HEK293 (cell line): ENCODE data around the gene SMIM5.

Source experiments
- CTCF ChIP-seq: fragments of 450-650 bp; formaldehyde crosslinking; IDR thresholded peaks from 2 replicates; pipeline ENCODE4 v1.5.1; 2016; ENCODE audit warnings: missing biosample characterization, missing genetic modification characterization
- EGR2 ChIP-seq: fragments of 450-650 bp; formaldehyde crosslinking; IDR thresholded peaks from 2 replicates; pipeline ENCODE4 v1.5.1; 2016; ENCODE audit warnings: low read depth, missing biosample characterization, missing genetic modification characterization
- REST ChIP-seq: fragments of 450-650 bp; formaldehyde crosslinking; IDR thresholded peaks from 2 replicates; pipeline ENCODE4 v1.5.1; 2016; ENCODE audit warnings: missing biosample characterization, missing genetic modification characterization
- SALL2 ChIP-seq: fragments of 450-650 bp; formaldehyde crosslinking; IDR thresholded peaks from 2 replicates; pipeline ENCODE4 v1.5.0; 2017; ENCODE audit warnings: missing biosample characterization, mild to moderate bottlenecking, missing genetic modification characterization, borderline replicate concordance
- ZBTB11 ChIP-seq: fragments of 450-650 bp; formaldehyde crosslinking; conservative IDR thresholded peaks from 2 replicates; pipeline ENCODE4 v1.5.1; 2016; ENCODE audit warnings: low read depth, missing biosample characterization, missing genetic modification characterization
- ZNF10 ChIP-seq: fragments of 450-650 bp; formaldehyde crosslinking; IDR thresholded peaks from 2 replicates; pipeline ENCODE4 v1.5.1; 2017; ENCODE audit warnings: missing biosample characterization, missing genetic modification characterization
- ZNF112 ChIP-seq: fragments of 450-650 bp; formaldehyde crosslinking; IDR thresholded peaks from 2 replicates; pipeline ENCODE4 v1.5.0; 2017; ENCODE audit warnings: missing biosample characterization, missing genetic modification characterization
- ZNF19 ChIP-seq: fragments of 450-650 bp; formaldehyde crosslinking; IDR thresholded peaks from 2 replicates; pipeline ENCODE4; 2016; ENCODE audit warnings: missing biosample characterization, missing genetic modification characterization, low read depth
- ZNF416 ChIP-seq: fragments of 450-650 bp; formaldehyde crosslinking; IDR thresholded peaks from 2 replicates; pipeline ENCODE4 v1.5.1; 2016; ENCODE audit warnings: missing biosample characterization, missing genetic modification characterization
- ZNF514 ChIP-seq: fragments of 450-650 bp; formaldehyde crosslinking; IDR thresholded peaks from 2 replicates; pipeline ENCODE4 v1.5.1; 2016; ENCODE audit warnings: missing biosample characterization, missing genetic modification characterization
- ZNF658 ChIP-seq: fragments of 450-650 bp; formaldehyde crosslinking; IDR thresholded peaks from 2 replicates; pipeline ENCODE4; 2016; ENCODE audit warnings: missing biosample characterization, missing genetic modification characterization
- ZSCAN30 ChIP-seq: fragments of 450-650 bp; IDR thresholded peaks from 2 replicates; pipeline ENCODE4 v1.5.1; 2018; ENCODE audit warnings: missing biosample characterization, mild to moderate bottlenecking, missing genetic modification characterization, moderate library complexity

- no peak for TF ChIP-seq CTCF (tag by site-specific recombination)
- no peak for TF ChIP-seq ZNF19 (tag by site-specific recombination)
- no peak for TF ChIP-seq REST
- TF ChIP-seq ZNF416 (tag by site-specific recombination) = no peak
- TF ChIP-seq ZNF10 (tag by site-specific recombination) = no peak
- no peak for TF ChIP-seq ZSCAN30 (tag by site-specific recombination)
- TF ChIP-seq ZNF514 (tag by site-specific recombination) = no peak
- no peak for TF ChIP-seq EGR2 (tag by site-specific recombination)
- TF ChIP-seq ZBTB11 (tag by site-specific recombination) = no peak
- TF ChIP-seq ZNF658 (tag by site-specific recombination) = no peak
- TF ChIP-seq ZNF112 = no peak
- TF ChIP-seq SALL2 (tag by site-specific recombination) = no peak
Measured at GRCh38 chr17:75688209-75688825, 55.1 kb downstream of the SMIM5 start.
